Caco-2 (cell line): ENCODE results near the gene ASB16. TPM values are rescaled to one million over a fixed set of nuclear protein-coding genes. Genes with fewer than 3 reads are reported as not detected.

Experiments
- BruUV-seq: library from RNA; stranded (reverse); fragments of 400-500 nt; replicated peaks from 2 replicates; lab custom pipeline; 2021; lab: Mats Ljungman, UMichigan
- CTCF ChIA-PET: fragments of 300-600 bp; sonication (Branson Sonifier 250); formaldehyde crosslinking; loops from one replicate; lab custom pipeline; 2022; ENCODE audit warnings: antibody characterized with exemption; lab: Charles Lee
- POLR2A ChIA-PET: fragments of 300-600 bp; sonication (Branson Sonifier 250); formaldehyde crosslinking; loops from one replicate; lab custom pipeline; 2022; ENCODE audit warnings: antibody characterized with exemption; lab: Charles Lee
- DNase-seq, 2 experiments: peaks; one replicate each; pipeline versions ENCODE4 v3.0.0 to v3.0.0-alpha.2; 2020 to 2022
- H3K27me3 ChIP-seq: replicated peaks from 2 replicates; pipeline ENCODE4 v1.6.0; 2011; ENCODE audit warnings: low read length; ENCODE audit not compliant: control insufficient read depth, insufficient read depth
- H3K36me3 ChIP-seq: 2 replicates; pipeline ENCODE4 v1.5.1; 2011; ENCODE audit warnings: low read length; ENCODE audit not compliant: control insufficient read depth, insufficient read depth
- H3K4me1 ChIP-seq: fragments of 250-450 bp; sonication (Bioruptor Pico); 2 replicates; pipeline ENCODE4 v1.5.1; 2020; ENCODE audit warnings: mild to moderate bottlenecking
- H3K4me3 ChIP-seq: 2 replicates; pipeline ENCODE4 v1.5.1; 2011; ENCODE audit warnings: low read depth, mild to moderate bottlenecking, control low read depth, low read length
- H3K9me3 ChIP-seq: fragments of 250-450 bp; sonication (Bioruptor Pico); 2 replicates; pipeline ENCODE4 v1.5.1; 2020; ENCODE audit warnings: mild to moderate bottlenecking, moderate library complexity
- H3K27ac Mint-ChIP-seq: one replicate; pipeline ENCODE4 v1.8.0; 2022; ENCODE audit warnings: mixed read lengths; ENCODE audit not compliant: unreplicated experiment
- H3K27me3 Mint-ChIP-seq: one replicate; pipeline ENCODE4 v1.8.0; 2022; ENCODE audit warnings: mixed read lengths; ENCODE audit not compliant: insufficient read depth, unreplicated experiment
- H3K36me3 Mint-ChIP-seq: one replicate; pipeline ENCODE4 v1.8.0; 2022; ENCODE audit warnings: mild to moderate bottlenecking, mixed read lengths; ENCODE audit not compliant: insufficient read depth, unreplicated experiment
- H3K4me1 Mint-ChIP-seq: one replicate; pipeline ENCODE4 v1.8.0; 2022; ENCODE audit warnings: low read depth, mixed read lengths; ENCODE audit not compliant: unreplicated experiment
- H3K4me3 Mint-ChIP-seq: one replicate; pipeline ENCODE4 v1.8.0; 2022; ENCODE audit warnings: mild to moderate bottlenecking, moderate library complexity, mixed read lengths; ENCODE audit not compliant: unreplicated experiment
- H3K9me3 Mint-ChIP-seq: one replicate; pipeline ENCODE4 v1.8.0; 2022; ENCODE audit warnings: mixed read lengths; ENCODE audit not compliant: unreplicated experiment
- CTCF ChIP-seq, 2 experiments: fragments of 200-600 bp in 1 of 2; IDR thresholded peaks; 1 replicate in 1 of 2; 2 replicates in 1 of 2; pipeline versions ENCODE4 v1.5.1 to v1.8.0; 2011 to 2022; ENCODE audit warnings: antibody characterized with exemption in 1 of 2, control low read depth in 1 of 2, inconsistent platforms in 1 of 2, low read depth in 1 of 2, low read length in 1 of 2, mild to moderate bottlenecking in 1 of 2, moderate library complexity in 1 of 2; ENCODE audit not compliant: insufficient read depth in 1 of 2, severe bottlenecking in 1 of 2, unreplicated experiment in 1 of 2
- intact Hi-C: fragments of 100-400 bp; cut with micrococcal nuclease; formaldehyde crosslinking; loops from one replicate; pipeline ENCODE4 v1.10.0; 2022; ENCODE audit not compliant: unreplicated experiment
- total RNA-seq: library from RNA; stranded (reverse); gene quantifications from 2 replicates; pipeline ENCODE4 v1.2.3, GENCODE V29; 2022

The ASB16 gene
- total RNA-seq, 1 experiment from 2014 or later: not detected

GRCh38 chr17:44159519-44160210 lies 10.8 kb upstream of the ASB16 start:
- H3K36me3 Mint-ChIP-seq: peaks cover 36% of the 10 kb centered on the region
- no TSS peak for BruUV-seq
- ChIA-PET POLR2A (no interaction called here), CTCF (no interaction called here)
- Histone ChIP-seq H3K27me3 (no peaks in the 10 kb centered on the region), H3K9me3 (no peaks in the 10 kb centered on the region), H3K36me3 (peaks cover 3% of the 10 kb centered on the region), H3K4me1 (no peaks in the 10 kb centered on the region), H3K4me3 (no peak overlapping the region)
- no peak overlapping the region for H3K27ac Mint-ChIP-seq
- no peaks in the 10 kb centered on the region for H3K9me3 Mint-ChIP-seq
- intact Hi-C loops: no loop called here
- no peak for DNase-seq
- H3K4me1 Mint-ChIP-seq: no peaks in the 10 kb centered on the region
- no peaks in the 10 kb centered on the region for H3K27me3 Mint-ChIP-seq
- H3K4me3 Mint-ChIP-seq: no peak overlapping the region
- TF ChIP-seq CTCF (IDR thresholded peaks at IDR 0.05; ENCODE audit: insufficient read depth in 1 of 2, low read depth in 1 of 2, low read length in 1 of 2, severe bottlenecking in 1 of 2, unreplicated experiment in 1 of 2): no peak

GRCh38 chr17:44164476-44164875 lies 6.0 kb upstream of the ASB16 start:
- no peak for TF ChIP-seq CTCF (IDR thresholded peaks at IDR 0.05; ENCODE audit: insufficient read depth in 1 of 2, low read depth in 1 of 2, low read length in 1 of 2, severe bottlenecking in 1 of 2, unreplicated experiment in 1 of 2)
- ChIA-PET POLR2A (no interaction called here), CTCF (no interaction called here)
- H3K36me3 Mint-ChIP-seq: peaks cover 16% of the 10 kb centered on the region
- no peaks in the 10 kb centered on the region for H3K36me3 ChIP-seq
- intact Hi-C loops: no loop called here
- no TSS peak for BruUV-seq
- no peak for DNase-seq
- H3K4me1 ChIP-seq: peaks cover 6% of the 10 kb centered on the region; the same call in 1 of the 2 replicates
- no peak overlapping the region for H3K4me3 Mint-ChIP-seq
- H3K9me3 Mint-ChIP-seq: no peaks in the 10 kb centered on the region
- no peak overlapping the region for H3K27ac Mint-ChIP-seq
- H3K4me1 Mint-ChIP-seq: peaks cover 12% of the 10 kb centered on the region
- no peak overlapping the region for H3K4me3 ChIP-seq
- no peaks in the 10 kb centered on the region for H3K27me3 ChIP-seq
- no peaks in the 10 kb centered on the region for H3K27me3 Mint-ChIP-seq
- no peaks in the 10 kb centered on the region for H3K9me3 ChIP-seq

- H3K4me1 ChIP-seq: peaks cover 18% of the 10 kb centered on the region
- ChIA-PET POLR2A (interaction anchor here (0.6 kb wide), 1 partner anchor 1488 kb away, joined by 3 read pairs; no protein-coding TSS in a partner anchor), CTCF (interaction anchor here (0.7 to 2.0 kb wide), 8 partner anchors 9 to 223 kb away, joined by 3 to 25 read pairs (median 7); partner anchors contain the start of genes HROB and TMUB2)
- no peak overlapping the region for H3K4me3 Mint-ChIP-seq
- no peak for DNase-seq
- no peaks in the 10 kb centered on the region for H3K27me3 Mint-ChIP-seq
- H3K27me3 ChIP-seq: no peaks in the 10 kb centered on the region
- TF ChIP-seq CTCF (IDR thresholded peaks at IDR 0.05; ENCODE audit: insufficient read depth in 1 of 2, low read depth in 1 of 2, low read length in 1 of 2, severe bottlenecking in 1 of 2, unreplicated experiment in 1 of 2): no peak
- H3K9me3 Mint-ChIP-seq: no peaks in the 10 kb centered on the region
- intact Hi-C loops: no loop called here
- no TSS peak for BruUV-seq
- no peaks in the 10 kb centered on the region for H3K36me3 ChIP-seq
- H3K9me3 ChIP-seq: no peaks in the 10 kb centered on the region
- H3K4me1 Mint-ChIP-seq: peaks cover 12% of the 10 kb centered on the region
- H3K27ac Mint-ChIP-seq: no peak overlapping the region
- H3K4me3 ChIP-seq: no peak overlapping the region
- H3K36me3 Mint-ChIP-seq: peaks cover 19% of the 10 kb centered on the region
Measured at GRCh38 chr17:44167181-44167861, 3.2 kb upstream of the ASB16 start.
